HCT116 (cell line): ENCODE measurements around the gene ADGRA3.

Source experiments
- CBX3 ChIP-seq: IDR thresholded peaks from 2 replicates; pipeline ENCODE4 v1.6.1; 2012; ENCODE audit warnings: low read depth
- CTCF ChIP-seq, 3 experiments: fragments of 200-600 bp in 1 of 3; sonication (generic) in 1 of 3; IDR thresholded peaks in 2 of 3; conservative IDR thresholded peaks in 1 of 3; 2 replicates each; pipeline ENCODE4 v1.5.1; 2012 to 2017; ENCODE audit warnings: low read depth in 2 of 3, low read length in 2 of 3, antibody characterized with exemption in 1 of 3, borderline replicate concordance in 1 of 3, control low read depth in 1 of 3, mild to moderate bottlenecking in 1 of 3, mixed read lengths in 1 of 3, mixed run types in 1 of 3, moderate library complexity in 1 of 3; ENCODE audit not compliant: insufficient read depth in 1 of 3
- EGR1 ChIP-seq: IDR thresholded peaks from 2 replicates; pipeline ENCODE4 v1.6.1; 2012; ENCODE audit warnings: low read depth
- EZH2 ChIP-seq: fragments of 200-600 bp; sonication (generic); IDR thresholded peaks from 2 replicates; pipeline ENCODE4 v1.6.1; 2017; ENCODE audit warnings: antibody characterized with exemption, mixed run types
- EZH2phosphoT487 ChIP-seq: fragments of 200-600 bp; IDR thresholded peaks from 2 replicates; pipeline ENCODE4 v1.6.1; 2018; ENCODE audit warnings: antibody characterized with exemption, borderline replicate concordance
- FOSL1 ChIP-seq: IDR thresholded peaks from 2 replicates; pipeline ENCODE4 v1.6.1; 2012; ENCODE audit warnings: low read depth
- JUND ChIP-seq: IDR thresholded peaks from 2 replicates; pipeline ENCODE4 v1.6.1; 2012
- MAX ChIP-seq: IDR thresholded peaks from 2 replicates; pipeline ENCODE4 v1.6.1; 2012
- POLR2A ChIP-seq: IDR thresholded peaks from 2 replicates; pipeline ENCODE4 v1.7.0; 2011; ENCODE audit warnings: borderline replicate concordance; ENCODE audit not compliant: insufficient read depth, insufficient read length; ENCODE audit errors: extremely low read depth
- POLR2AphosphoS5 ChIP-seq: IDR thresholded peaks from 2 replicates; pipeline ENCODE4 v1.6.1; 2011; ENCODE audit warnings: mild to moderate bottlenecking, low read depth, low read length, moderate library complexity
- SP1 ChIP-seq: IDR thresholded peaks from 2 replicates; pipeline ENCODE4 v1.6.1; 2012; ENCODE audit warnings: low read depth
- TF ChIP-seq, protein P1 (sequence below): IDR thresholded peaks from 2 replicates; pipeline ENCODE4 v1.6.1; 2012; ENCODE audit warnings: low read depth

DNA sequence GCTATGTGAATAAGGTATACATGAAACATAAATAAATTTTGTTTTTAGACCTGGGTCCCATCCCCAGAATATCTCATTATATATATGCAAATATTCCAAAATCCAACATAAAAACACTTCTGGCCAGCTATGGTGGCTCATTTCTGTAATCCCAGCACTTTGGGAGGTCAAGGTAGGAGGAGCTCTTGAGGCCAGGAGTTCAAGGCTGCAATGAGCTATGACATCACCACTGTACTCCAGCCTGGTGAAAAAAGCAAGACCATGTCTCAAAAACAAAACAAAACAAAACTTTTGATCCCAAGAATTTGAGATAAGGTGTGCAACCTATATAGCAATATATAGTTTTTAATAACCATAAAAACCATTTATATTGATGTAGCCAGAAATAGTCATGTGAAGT is 5.4 kb upstream of the ADGRA3 start:
- no peak for TF ChIP-seq CTCF (IDR thresholded peaks at IDR 0.05 in 2 of 3, conservative IDR thresholded peaks at IDR 0.05 in 1 of 3; ENCODE audit: borderline replicate concordance in 1 of 3, insufficient read depth in 1 of 3, low read depth in 2 of 3, low read length in 2 of 3)
- no peak for TF ChIP-seq FOSL1
- no peak for TF ChIP-seq SP1
- TF ChIP-seq EGR1 = no peak
- TF ChIP-seq EZH2phosphoT487 = no peak
- TF ChIP-seq POLR2AphosphoS5 = no peak
- TF ChIP-seq EZH2 = no peak
- no peak for TF ChIP-seq JUND
- TF ChIP-seq POLR2A = no peak
- TF ChIP-seq CBX3 = no peak
- TF ChIP-seq, protein P1, sequence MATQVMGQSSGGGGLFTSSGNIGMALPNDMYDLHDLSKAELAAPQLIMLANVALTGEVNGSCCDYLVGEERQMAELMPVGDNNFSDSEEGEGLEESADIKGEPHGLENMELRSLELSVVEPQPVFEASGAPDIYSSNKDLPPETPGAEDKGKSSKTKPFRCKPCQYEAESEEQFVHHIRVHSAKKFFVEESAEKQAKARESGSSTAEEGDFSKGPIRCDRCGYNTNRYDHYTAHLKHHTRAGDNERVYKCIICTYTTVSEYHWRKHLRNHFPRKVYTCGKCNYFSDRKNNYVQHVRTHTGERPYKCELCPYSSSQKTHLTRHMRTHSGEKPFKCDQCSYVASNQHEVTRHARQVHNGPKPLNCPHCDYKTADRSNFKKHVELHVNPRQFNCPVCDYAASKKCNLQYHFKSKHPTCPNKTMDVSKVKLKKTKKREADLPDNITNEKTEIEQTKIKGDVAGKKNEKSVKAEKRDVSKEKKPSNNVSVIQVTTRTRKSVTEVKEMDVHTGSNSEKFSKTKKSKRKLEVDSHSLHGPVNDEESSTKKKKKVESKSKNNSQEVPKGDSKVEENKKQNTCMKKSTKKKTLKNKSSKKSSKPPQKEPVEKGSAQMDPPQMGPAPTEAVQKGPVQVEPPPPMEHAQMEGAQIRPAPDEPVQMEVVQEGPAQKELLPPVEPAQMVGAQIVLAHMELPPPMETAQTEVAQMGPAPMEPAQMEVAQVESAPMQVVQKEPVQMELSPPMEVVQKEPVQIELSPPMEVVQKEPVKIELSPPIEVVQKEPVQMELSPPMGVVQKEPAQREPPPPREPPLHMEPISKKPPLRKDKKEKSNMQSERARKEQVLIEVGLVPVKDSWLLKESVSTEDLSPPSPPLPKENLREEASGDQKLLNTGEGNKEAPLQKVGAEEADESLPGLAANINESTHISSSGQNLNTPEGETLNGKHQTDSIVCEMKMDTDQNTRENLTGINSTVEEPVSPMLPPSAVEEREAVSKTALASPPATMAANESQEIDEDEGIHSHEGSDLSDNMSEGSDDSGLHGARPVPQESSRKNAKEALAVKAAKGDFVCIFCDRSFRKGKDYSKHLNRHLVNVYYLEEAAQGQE = no peak
- TF ChIP-seq MAX = no peak
